Cardiac muscle cell (in vitro differentiated cells and primary cell): ENCODE data around the gene INPP5A. TPM values are rescaled to one million over a fixed set of nuclear protein-coding genes. Genes with fewer than 3 reads are reported as not detected.
A peak's percentile ranks its signal among the peaks of the same experiment; 100 is the strongest.

Experiments
- DNase-seq, 2 donors: peaks; one replicate each; pipeline versions ENCODE4 v3.0.0 to v3.0.0-alpha.2; 2010 to 2017; ENCODE audit warnings: low read depth in 1 of 2, low spot score in 1 of 2
- H3K27ac ChIP-seq: fragments of 200-600 bp; sonication (generic); 2 replicates; pipeline ENCODE4 v1.5.1; 2016
- H3K27me3 ChIP-seq: fragments of 200-600 bp; sonication (generic); 2 replicates; pipeline ENCODE4 v1.6.0; 2016; ENCODE audit warnings: control low read depth
- H3K36me3 ChIP-seq: fragments of 200-600 bp; sonication (generic); 2 replicates; pipeline ENCODE4 v1.5.1; 2016; ENCODE audit warnings: control low read depth
- H3K4me1 ChIP-seq: fragments of 200-600 bp; sonication (generic); 2 replicates; pipeline ENCODE4 v1.8.1; 2017; ENCODE audit warnings: low read depth, mild to moderate bottlenecking, mixed run types
- H3K4me3 ChIP-seq: fragments of 200-600 bp; sonication (generic); 2 replicates; pipeline ENCODE4 v1.5.1; 2016; ENCODE audit warnings: mild to moderate bottlenecking
- H3K9me3 ChIP-seq: fragments of 200-600 bp; sonication (generic); 2 replicates; pipeline ENCODE4 v1.5.1; 2017; ENCODE audit warnings: low read depth, mild to moderate bottlenecking, control low read depth
- CTCF ChIP-seq: IDR thresholded peaks from 2 replicates; pipeline ENCODE4 v1.5.1; 2012; ENCODE audit warnings: low read depth, mild to moderate bottlenecking, low read length
- polyA plus RNA-seq: library from polyadenylated mRNA; unstranded; fragments of >200 nt; fragmentation: Nextera tagmentation; extraction: Ambion mirVana; gene quantifications from 2 replicates; pipeline ENCODE4 v1.2.1, GENCODE V29; 2016
- total RNA-seq: library from RNA; depleted of rRNA; stranded (reverse); fragments of >200 nt; gene quantifications from 2 replicates; pipeline ENCODE4 v1.2.3, GENCODE V29; 2016

INPP5A gene
- total and polyA plus RNA-seq, 2 experiments from 2014 or later = 87.0 to 90.4 TPM

- no peaks in the 10 kb centered on the region for H3K36me3 ChIP-seq
These were observed 116.1 kb downstream of the INPP5A start for GRCh38 chr10:132653721-132654120.

GRCh38 chr10:132654121-132654571 is 116.6 kb downstream of the INPP5A start:
- H3K27ac ChIP-seq = no peak overlapping the region
- no peaks in the 10 kb centered on the region for H3K27me3 ChIP-seq
- no peak for TF ChIP-seq CTCF
- no peak overlapping the region for H3K4me3 ChIP-seq
- H3K4me1 ChIP-seq = peaks cover under 1% of the 10 kb centered on the region
- H3K9me3 ChIP-seq = no peaks in the 10 kb centered on the region
- no peaks in the 10 kb centered on the region for H3K36me3 ChIP-seq
- no peak for DNase-seq

More at GRCh38 chr10:132653721-132654120, 116.1 kb downstream of the INPP5A start:
- no peaks in the 10 kb centered on the region for H3K9me3 ChIP-seq
- no peak for DNase-seq
- no peak overlapping the region for H3K4me3 ChIP-seq
- no peak for TF ChIP-seq CTCF
- peaks cover 4% of the 10 kb centered on the region for H3K4me1 ChIP-seq
- no peaks in the 10 kb centered on the region for H3K27me3 ChIP-seq
- no peak overlapping the region for H3K27ac ChIP-seq

- peak; percentile 69 to 78 for DNase-seq
- no peak overlapping the region for H3K27ac ChIP-seq
- no peaks in the 10 kb centered on the region for H3K9me3 ChIP-seq
- no peaks in the 10 kb centered on the region for H3K4me1 ChIP-seq
- no peaks in the 10 kb centered on the region for H3K27me3 ChIP-seq
- H3K36me3 ChIP-seq = peaks cover 5% of the 10 kb centered on the region
- peak; percentile 97 for TF ChIP-seq CTCF
- no peak overlapping the region for H3K4me3 ChIP-seq
These were observed 117.4 kb downstream of the INPP5A start for GRCh38 chr10:132654708-132655661.

- Histone ChIP-seq H3K4me3 (no peak overlapping the region), H3K4me1 (no peaks in the 10 kb centered on the region), H3K36me3 (peaks cover 6% of the 10 kb centered on the region), H3K27me3 (no peaks in the 10 kb centered on the region), H3K27ac (no peak overlapping the region), H3K9me3 (no peaks in the 10 kb centered on the region)
- DNase-seq = no peak
- no peak for TF ChIP-seq CTCF
These were observed 118.1 kb downstream of the INPP5A start for GRCh38 chr10:132655735-132656134.

GRCh38 chr10:132656283-132657126 is 118.9 kb downstream of the INPP5A start:
- Histone ChIP-seq H3K27me3 (no peaks in the 10 kb centered on the region), H3K4me1 (no peaks in the 10 kb centered on the region), H3K9me3 (no peaks in the 10 kb centered on the region), H3K4me3 (no peak overlapping the region), H3K36me3 (peaks cover 6% of the 10 kb centered on the region), H3K27ac (no peak overlapping the region)
- DNase-seq = no peak
- no peak for TF ChIP-seq CTCF
